ENCODE measurements around the gene ATG5. TPM values are rescaled to one million over a fixed set of nuclear protein-coding genes. Genes with fewer than 3 reads are reported as not detected.

Gene ATG5
- total RNA-seq, 2 donors from 2014 or later = 29.5 to 31.4 TPM

- no peak overlapping the region for H3K4me3 ChIP-seq (ENCODE audit: low read length)
- peaks cover 12% of the 10 kb centered on the region for H3K36me3 ChIP-seq (ENCODE audit: control insufficient read depth, insufficient read depth, low read length)
- 93% methylated on average over 3 to 5 of the region's 5 CpGs for WGBS, 2 experiments (ENCODE audit: insufficient coverage in 1 of 2, insufficient read length in 1 of 2)
- H3K27me3 ChIP-seq (ENCODE audit: control insufficient read depth, insufficient read depth, low read length, poor library complexity, severe bottlenecking) = no peaks in the 10 kb centered on the region
- Mint-ChIP-seq H3K36me3 (ENCODE audit: low read depth) (peaks cover 14% of the 10 kb centered on the region), H3K4me1 (peaks cover 12% of the 10 kb centered on the region), H3K9me3 (no peaks in the 10 kb centered on the region), H3K27ac (no peak overlapping the region), H3K27me3 (ENCODE audit: insufficient read depth) (no peaks in the 10 kb centered on the region), H3K4me3 (no peak overlapping the region)
- H3K4me1 ChIP-seq (ENCODE audit: control insufficient read depth, insufficient read depth, low read length) = no peaks in the 10 kb centered on the region
- H3K9ac ChIP-seq (ENCODE audit: extremely low read depth, low read length, poor library complexity, severe bottlenecking) = no peak overlapping the region
- no peak for DNase-seq
- H3K27ac ChIP-seq (ENCODE audit: low read depth, low read length) = no peak overlapping the region
- TF ChIP-seq, protein P1, sequence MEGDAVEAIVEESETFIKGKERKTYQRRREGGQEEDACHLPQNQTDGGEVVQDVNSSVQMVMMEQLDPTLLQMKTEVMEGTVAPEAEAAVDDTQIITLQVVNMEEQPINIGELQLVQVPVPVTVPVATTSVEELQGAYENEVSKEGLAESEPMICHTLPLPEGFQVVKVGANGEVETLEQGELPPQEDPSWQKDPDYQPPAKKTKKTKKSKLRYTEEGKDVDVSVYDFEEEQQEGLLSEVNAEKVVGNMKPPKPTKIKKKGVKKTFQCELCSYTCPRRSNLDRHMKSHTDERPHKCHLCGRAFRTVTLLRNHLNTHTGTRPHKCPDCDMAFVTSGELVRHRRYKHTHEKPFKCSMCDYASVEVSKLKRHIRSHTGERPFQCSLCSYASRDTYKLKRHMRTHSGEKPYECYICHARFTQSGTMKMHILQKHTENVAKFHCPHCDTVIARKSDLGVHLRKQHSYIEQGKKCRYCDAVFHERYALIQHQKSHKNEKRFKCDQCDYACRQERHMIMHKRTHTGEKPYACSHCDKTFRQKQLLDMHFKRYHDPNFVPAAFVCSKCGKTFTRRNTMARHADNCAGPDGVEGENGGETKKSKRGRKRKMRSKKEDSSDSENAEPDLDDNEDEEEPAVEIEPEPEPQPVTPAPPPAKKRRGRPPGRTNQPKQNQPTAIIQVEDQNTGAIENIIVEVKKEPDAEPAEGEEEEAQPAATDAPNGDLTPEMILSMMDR (conservative IDR thresholded peaks at IDR 0.05) = no peak
- no peaks in the 10 kb centered on the region for H3K9me3 ChIP-seq (ENCODE audit: control insufficient read depth, low read length)
Observed at GRCh38 chr6:106182455-106182854, 143.1 kb downstream of the ATG5 start.

GRCh38 chr6:106181664-106182418 is 143.7 kb downstream of the ATG5 start:
- no peaks in the 10 kb centered on the region for H3K9me3 Mint-ChIP-seq
- H3K36me3 ChIP-seq (ENCODE audit: control insufficient read depth, insufficient read depth, low read length) = peaks cover 12% of the 10 kb centered on the region
- H3K9me3 ChIP-seq (ENCODE audit: control insufficient read depth, low read length) = no peaks in the 10 kb centered on the region
- H3K27me3 Mint-ChIP-seq (ENCODE audit: insufficient read depth) = no peaks in the 10 kb centered on the region
- no peak overlapping the region for H3K9ac ChIP-seq (ENCODE audit: extremely low read depth, low read length, poor library complexity, severe bottlenecking)
- H3K4me3 ChIP-seq (ENCODE audit: low read length) = no peak overlapping the region
- DNase-seq = no peak
- peaks cover 14% of the 10 kb centered on the region for H3K36me3 Mint-ChIP-seq (ENCODE audit: low read depth)
- H3K4me1 ChIP-seq (ENCODE audit: control insufficient read depth, insufficient read depth, low read length) = no peaks in the 10 kb centered on the region
- 53 to 83% methylated on average over 2 to 3 of the region's 3 CpGs for WGBS, 2 experiments (ENCODE audit: insufficient coverage in 1 of 2, insufficient read length in 1 of 2)
- H3K4me1 Mint-ChIP-seq = peaks cover 9% of the 10 kb centered on the region
- H3K27me3 ChIP-seq (ENCODE audit: control insufficient read depth, insufficient read depth, low read length, poor library complexity, severe bottlenecking) = no peaks in the 10 kb centered on the region
- TF ChIP-seq, protein P1 (conservative IDR thresholded peaks at IDR 0.05) = no peak
- no peak overlapping the region for H3K4me3 Mint-ChIP-seq
- H3K27ac Mint-ChIP-seq = no peak overlapping the region
- H3K27ac ChIP-seq (ENCODE audit: low read depth, low read length) = no peak overlapping the region

DNA sequence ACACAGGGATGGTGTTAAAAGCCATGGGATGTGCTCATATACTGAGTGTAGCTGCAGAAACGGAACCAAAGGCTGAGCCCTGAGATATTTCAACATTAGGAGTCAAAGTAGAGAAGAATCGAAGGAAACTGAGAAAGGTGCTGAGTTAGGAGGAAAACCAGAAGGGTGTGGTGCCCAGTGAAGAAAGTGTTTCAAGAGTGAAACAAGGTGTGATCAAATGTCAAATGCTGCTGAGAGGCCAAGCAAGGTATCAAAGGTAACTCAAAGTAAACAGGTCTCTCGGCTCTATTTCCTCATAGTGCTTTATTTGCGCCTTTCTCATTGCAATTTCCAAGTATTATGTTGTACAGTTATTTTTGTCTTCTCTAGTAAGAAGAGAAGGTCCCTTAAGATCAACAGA is 145.4 kb downstream of the ATG5 start:
- no peaks in the 10 kb centered on the region for H3K36me3 ChIP-seq (ENCODE audit: control insufficient read depth, insufficient read depth, low read length)
- no peaks in the 10 kb centered on the region for H3K4me1 ChIP-seq (ENCODE audit: control insufficient read depth, insufficient read depth, low read length)
- no peaks in the 10 kb centered on the region for H3K27me3 ChIP-seq (ENCODE audit: control insufficient read depth, insufficient read depth, low read length, poor library complexity, severe bottlenecking)
- TF ChIP-seq, protein P1 (conservative IDR thresholded peaks at IDR 0.05) = no peak
- DNase-seq = no peak
- no peak overlapping the region for H3K27ac ChIP-seq (ENCODE audit: low read depth, low read length)
- no peaks in the 10 kb centered on the region for H3K9me3 ChIP-seq (ENCODE audit: control insufficient read depth, low read length)
- 95 to 96% methylated on average over 4 of the region's 4 CpGs for WGBS, 2 experiments (ENCODE audit: insufficient coverage in 1 of 2, insufficient read length in 1 of 2)
- Mint-ChIP-seq H3K4me3 (no peak overlapping the region), H3K27ac (no peak overlapping the region), H3K27me3 (ENCODE audit: insufficient read depth) (peaks cover 2% of the 10 kb centered on the region), H3K9me3 (no peaks in the 10 kb centered on the region), H3K4me1 (peaks cover 9% of the 10 kb centered on the region), H3K36me3 (ENCODE audit: low read depth) (peaks cover 2% of the 10 kb centered on the region)
- no peak overlapping the region for H3K9ac ChIP-seq (ENCODE audit: extremely low read depth, low read length, poor library complexity, severe bottlenecking)
- H3K4me3 ChIP-seq (ENCODE audit: low read length) = no peak overlapping the region
